H1 (cell line): Measurements from ENCODE around the gene NIPAL1. TPM values are rescaled to one million over a fixed set of nuclear protein-coding genes. Genes with fewer than 3 reads are reported as not detected.
"Not testable (repeated sequence)": the region's sequence is repeated elsewhere in the genome, so short reads cannot be mapped to it uniquely, and the experiment has no call there.

Experiments used
- CTCF ChIA-PET: fragments of 300-600 bp; sonication (Branson Sonifier 250); formaldehyde crosslinking; loops from one replicate; lab custom pipeline; 2021; ENCODE audit not compliant: partially characterized antibody; lab: Charles Lee
- POLR2A ChIA-PET: fragments of 300-600 bp; sonication (Branson Sonifier 250); formaldehyde crosslinking; loops from one replicate; lab custom pipeline; 2021; ENCODE audit warnings: inconsistent platforms; ENCODE audit not compliant: partially characterized antibody; lab: Charles Lee
- DNase-seq, 2 experiments: peaks; one replicate each; pipeline versions ENCODE4 v3.0.0 to v3.0.0-alpha.2; 2010 to 2022; ENCODE audit warnings: low spot score in 2 of 2, low read depth in 1 of 2, mixed read lengths in 1 of 2
- FAIRE-seq: peaks from 2 replicates; lab custom pipeline; 2011; peaks lifted over from hg19 to GRCh38; lab: Jason Lieb, UNC
- H2AFZ ChIP-seq: 2 replicates; pipeline ENCODE4 v1.8.1; 2012; ENCODE audit warnings: low read length, inconsistent platforms
- H2AK5ac ChIP-seq: 2 replicates; pipeline ENCODE4 v1.6.1; 2013; ENCODE audit warnings: low read depth, low read length
- H2BK120ac ChIP-seq: replicated peaks from 2 replicates; pipeline ENCODE3; 2013; ENCODE audit warnings: low read depth, low read length, inconsistent platforms
- H2BK12ac ChIP-seq: 2 replicates; pipeline ENCODE4 v1.6.1; 2013; ENCODE audit warnings: low read depth, low read length
- H2BK15ac ChIP-seq: 2 replicates; pipeline ENCODE4 v1.6.1; 2013; ENCODE audit warnings: low read length
- H2BK20ac ChIP-seq: 2 replicates; pipeline ENCODE4 v1.6.1; 2013; ENCODE audit warnings: low read length
- H2BK5ac ChIP-seq: 2 replicates; pipeline ENCODE4 v1.6.1; 2013; ENCODE audit warnings: low read depth, low read length
- H3K14ac ChIP-seq: 2 replicates; pipeline ENCODE4 v1.6.1; 2013; ENCODE audit warnings: inconsistent platforms; ENCODE audit not compliant: insufficient read length
- H3K18ac ChIP-seq: 2 replicates; pipeline ENCODE4 v1.6.1; 2013; ENCODE audit warnings: low read length; ENCODE audit errors: extremely low read depth
- H3K23ac ChIP-seq: 2 replicates; pipeline ENCODE4 v1.6.1; 2013; ENCODE audit warnings: inconsistent platforms; ENCODE audit not compliant: insufficient read length
- H3K23me2 ChIP-seq: 2 replicates; pipeline ENCODE4 v1.6.1; 2013; ENCODE audit warnings: low read depth, low read length
- H3K27ac ChIP-seq: 2 replicates; pipeline ENCODE4 v1.6.1; 2011; ENCODE audit warnings: low read depth, low read length, inconsistent platforms
- H3K27me3 ChIP-seq, 4 experiments: replicated peaks in 1 of 4; 1 replicate in 1 of 4; 2 replicates in 3 of 4; pipeline versions ENCODE4 v1.6.1 to v1.8.1; 2011 to 2013; ENCODE audit warnings: low read length in 3 of 4, mild to moderate bottlenecking in 3 of 4, inconsistent platforms in 2 of 4, mixed read lengths in 2 of 4, moderate library complexity in 1 of 4; ENCODE audit not compliant: control insufficient read depth in 3 of 4, insufficient read depth in 3 of 4; ENCODE audit errors: extremely low read depth in 1 of 4
- H3K36me3 ChIP-seq, 4 experiments: 2 replicates each; pipeline versions ENCODE4 v1.6.1 to v1.8.1; 2011 to 2013; ENCODE audit warnings: mild to moderate bottlenecking in 4 of 4, low read length in 3 of 4, moderate library complexity in 2 of 4, control low read depth in 1 of 4, inconsistent platforms in 1 of 4; ENCODE audit not compliant: insufficient read depth in 4 of 4, control insufficient read depth in 2 of 4
- H3K4ac ChIP-seq: replicated peaks from 2 replicates; pipeline ENCODE3; 2013; ENCODE audit warnings: low read length, low read depth, mixed read lengths, inconsistent platforms; ENCODE audit not compliant: insufficient read length
- H3K4me1 ChIP-seq, 4 experiments: replicated peaks in 1 of 4; 1 replicate in 1 of 4; 2 replicates in 3 of 4; pipeline versions ENCODE4 v1.6.1 to v1.8.1; 2011 to 2013; ENCODE audit warnings: low read length in 3 of 4, inconsistent platforms in 2 of 4, mixed read lengths in 1 of 4; ENCODE audit not compliant: insufficient read depth in 4 of 4, control insufficient read depth in 3 of 4
- H3K4me2 ChIP-seq, 2 experiments: 2 replicates each; pipeline versions ENCODE4 v1.6.1 to v1.8.1; 2011 to 2013; ENCODE audit warnings: low read depth in 2 of 2, low read length in 2 of 2, control low read depth in 1 of 2, inconsistent platforms in 1 of 2, mild to moderate bottlenecking in 1 of 2; ENCODE audit not compliant: insufficient read depth in 1 of 2
- H3K4me3 ChIP-seq, 4 experiments: fragments of 200-600, 300-600 bp in 1 of 4; sonication (generic), shearing (Covaris generic), sonication (Bioruptor Twin) in 1 of 4; 2 replicates each; pipeline versions ENCODE4 v1.5.1 to v1.8.1; 2011 to 2016; ENCODE audit warnings: low read length in 4 of 4, low read depth in 3 of 4, control low read depth in 2 of 4, inconsistent platforms in 2 of 4, mild to moderate bottlenecking in 2 of 4, mixed read lengths in 1 of 4, moderate library complexity in 1 of 4; ENCODE audit not compliant: insufficient read depth in 2 of 4; ENCODE audit errors: extremely low read depth in 1 of 4
- H3K56ac ChIP-seq: replicated peaks from 2 replicates; pipeline ENCODE3; 2013; ENCODE audit warnings: low read depth, mild to moderate bottlenecking, mixed read lengths, low read length, inconsistent platforms; ENCODE audit not compliant: insufficient read length
- H3K79me1 ChIP-seq: 2 replicates; pipeline ENCODE4 v1.6.1; 2013; ENCODE audit warnings: low read depth, low read length, control low read depth
- H3K79me2 ChIP-seq, 2 experiments: 2 replicates each; pipeline versions ENCODE4 v1.6.1 to v1.8.1; 2012 to 2013; ENCODE audit warnings: low read length in 2 of 2, mild to moderate bottlenecking in 2 of 2, inconsistent platforms in 1 of 2; ENCODE audit not compliant: insufficient read depth in 2 of 2, control insufficient read depth in 1 of 2
- H3K9ac ChIP-seq, 4 experiments: replicated peaks in 1 of 4; 1 replicate in 1 of 4; 2 replicates in 3 of 4; pipeline versions ENCODE4 v1.6.1 to v1.8.1; 2011 to 2013; ENCODE audit warnings: low read depth in 3 of 4, low read length in 3 of 4, control low read depth in 2 of 4, mild to moderate bottlenecking in 2 of 4, moderate library complexity in 2 of 4, inconsistent platforms in 1 of 4; ENCODE audit errors: extremely low read depth in 1 of 4
- H3K9me3 ChIP-seq, 2 experiments: 2 replicates each; pipeline versions ENCODE4 v1.6.1 to v1.8.1; 2012 to 2013; ENCODE audit warnings: mild to moderate bottlenecking in 2 of 2, moderate library complexity in 2 of 2, control low read depth in 1 of 2, inconsistent platforms in 1 of 2, low read depth in 1 of 2, low read length in 1 of 2, mixed read lengths in 1 of 2; ENCODE audit not compliant: insufficient read depth in 2 of 2
- H4K20me1 ChIP-seq, 2 experiments: replicated peaks in 1 of 2; 2 replicates each; pipeline versions ENCODE3 to v1.8.1; 2011 to 2013; ENCODE audit warnings: inconsistent platforms in 2 of 2, low read length in 2 of 2, mild to moderate bottlenecking in 1 of 2; ENCODE audit not compliant: insufficient read depth in 2 of 2, control insufficient read depth in 1 of 2
- H4K5ac ChIP-seq: 2 replicates; pipeline ENCODE4 v1.6.1; 2013; ENCODE audit warnings: low read length, low read depth, mixed read lengths, inconsistent platforms; ENCODE audit not compliant: insufficient read length
- H4K8ac ChIP-seq: 2 replicates; pipeline ENCODE4 v1.8.0; 2013; ENCODE audit warnings: mild to moderate bottlenecking, moderate library complexity, low read length, inconsistent platforms; ENCODE audit not compliant: insufficient read depth; ENCODE audit errors: extremely low read depth
- H4K91ac ChIP-seq: replicated peaks from 2 replicates; pipeline ENCODE3; 2013; ENCODE audit warnings: low read length, mixed read lengths, inconsistent platforms; ENCODE audit not compliant: insufficient read length
- WGBS, 2 experiments: shearing (Covaris generic) in 1 of 2; methylation state at CpG; one replicate each; pipeline versions ENCODE4 v1.1.6 to v1.1.7; 2013 to 2015; ENCODE audit warnings: low lambda C conversion rate in 2 of 2, mixed read lengths in 2 of 2, inconsistent platforms in 1 of 2, low coverage in 1 of 2, missing lambda C conversion rate in 1 of 2; ENCODE audit not compliant: insufficient replicate concordance in 2 of 2, insufficient coverage in 1 of 2, insufficient read length in 1 of 2; ENCODE audit errors: extremely low coverage in 1 of 2, missing lambda C conversion rate in 1 of 2; 5-methylcytosine and 5-hydroxymethylcytosine counted together
- polyA plus RNA-seq, 7 experiments: library from polyadenylated mRNA; depleted of rRNA in 3 of 7; stranded (reverse) in 5 of 7; unstranded in 2 of 7; fragments of >200 nt in 5 of 7; fragments of 200-250 nt in 2 of 7; gene quantifications; 1 replicate in 5 of 7; 2 replicates in 1 of 7; 4 replicates in 1 of 7; pipeline versions ENCODE4 v1.2.1 to v1.2.3, GENCODE V29; 2011 to 2013; ENCODE audit warnings: missing spikeins in 2 of 7, mixed read lengths in 2 of 7
- total RNA-seq: library from RNA; stranded (reverse); fragmentation: NEBNext Ultra II Directional; extraction: Animal tissue kit (Norgen Biotek cat#: 25700); gene quantifications from 2 replicates; pipeline ENCODE4 v1.2.1, GENCODE V29; 2021

Gene NIPAL1
- total and polyA plus RNA-seq, 2 of the 8 experiments (the other 6 are each of a cell fraction or from before 2014, with no cell fraction given), result 1.4 to 4.9 TPM

- H4K8ac ChIP-seq, H2BK15ac ChIP-seq, H3K9ac ChIP-seq, H3K23ac ChIP-seq, H3K4ac ChIP-seq, H2BK120ac ChIP-seq, H3K4me1 ChIP-seq, POLR2A ChIA-PET, H3K4me3 ChIP-seq, H3K18ac ChIP-seq, H4K20me1 ChIP-seq, H3K27ac ChIP-seq, H3K79me1 ChIP-seq, H4K5ac ChIP-seq, FAIRE-seq, H2BK20ac ChIP-seq, H2AK5ac ChIP-seq, DNase-seq, H3K4me2 ChIP-seq, H2BK5ac ChIP-seq, H3K36me3 ChIP-seq, H3K14ac ChIP-seq, H3K27me3 ChIP-seq, H4K91ac ChIP-seq, H3K23me2 ChIP-seq, H2BK12ac ChIP-seq, H3K56ac ChIP-seq, CTCF ChIA-PET, H2AFZ ChIP-seq, H3K79me2 ChIP-seq: not testable (repeated sequence)
- peaks cover 6 to 15% of the 10 kb centered on the region in 2 experiments; a peak in 2 of 4 replicates for H3K9me3 ChIP-seq
- WGBS, 2 experiments, result 83% methylated on average over 1 of the region's 1 CpG; no CpG with 5 or more reads in 1 of the 2 experiments
Measured at GRCh38 chr4:47992475-47992874, 24.1 kb upstream of the NIPAL1 start.
